GM12801 (cell line): ENCODE results near the gene PRMT6.

ENCODE experiments used
- TF ChIP-seq, protein P1 (sequence below): IDR thresholded peaks from one replicate; pipeline ENCODE4 v1.5.1; 2011; ENCODE audit warnings: control low read depth; ENCODE audit not compliant: insufficient read length; ENCODE audit errors: extremely low read depth

The PRMT6 gene

GRCh38 chr1:107105914-107106313 is 49.4 kb downstream of the PRMT6 start:
- TF ChIP-seq, protein P1, sequence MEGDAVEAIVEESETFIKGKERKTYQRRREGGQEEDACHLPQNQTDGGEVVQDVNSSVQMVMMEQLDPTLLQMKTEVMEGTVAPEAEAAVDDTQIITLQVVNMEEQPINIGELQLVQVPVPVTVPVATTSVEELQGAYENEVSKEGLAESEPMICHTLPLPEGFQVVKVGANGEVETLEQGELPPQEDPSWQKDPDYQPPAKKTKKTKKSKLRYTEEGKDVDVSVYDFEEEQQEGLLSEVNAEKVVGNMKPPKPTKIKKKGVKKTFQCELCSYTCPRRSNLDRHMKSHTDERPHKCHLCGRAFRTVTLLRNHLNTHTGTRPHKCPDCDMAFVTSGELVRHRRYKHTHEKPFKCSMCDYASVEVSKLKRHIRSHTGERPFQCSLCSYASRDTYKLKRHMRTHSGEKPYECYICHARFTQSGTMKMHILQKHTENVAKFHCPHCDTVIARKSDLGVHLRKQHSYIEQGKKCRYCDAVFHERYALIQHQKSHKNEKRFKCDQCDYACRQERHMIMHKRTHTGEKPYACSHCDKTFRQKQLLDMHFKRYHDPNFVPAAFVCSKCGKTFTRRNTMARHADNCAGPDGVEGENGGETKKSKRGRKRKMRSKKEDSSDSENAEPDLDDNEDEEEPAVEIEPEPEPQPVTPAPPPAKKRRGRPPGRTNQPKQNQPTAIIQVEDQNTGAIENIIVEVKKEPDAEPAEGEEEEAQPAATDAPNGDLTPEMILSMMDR, result no peak
